Measurements from ENCODE around the gene RFNG. TPM values are rescaled to one million over a fixed set of nuclear protein-coding genes. Genes with fewer than 3 reads are reported as not detected.

Gene RFNG
- total RNA-seq, 1 donor from 2014 or later = 40.2 TPM

GRCh38 chr17:82085931-82086764 is 34.5 kb upstream of the RFNG start:
- DNase-seq (ENCODE audit: low read depth) (no peak), FAIRE-seq (no peak)
- peaks cover 6% of the 10 kb centered on the region for H3K79me2 ChIP-seq (ENCODE audit: insufficient read depth, low read length)
- no peaks in the 10 kb centered on the region for H3K9me3 Mint-ChIP-seq (ENCODE audit: unreplicated experiment)
- H3K27ac ChIP-seq (ENCODE audit: low read depth, low read length) = no peak overlapping the region
- TF ChIP-seq EZH2 (IDR thresholded peaks at IDR 0.05; ENCODE audit: insufficient read depth, low read length) (no peak), CTCF (IDR thresholded peaks at IDR 0.05; ENCODE audit: insufficient read depth, low read depth, low read length) (no peak)
- H3K4me3 Mint-ChIP-seq (ENCODE audit: unreplicated experiment) = no peak overlapping the region
- no peaks in the 10 kb centered on the region for H3K4me1 ChIP-seq (ENCODE audit: insufficient read depth, low read length)
- H3K9me3 ChIP-seq (ENCODE audit: insufficient read depth, low read depth, low read length) = no peaks in the 10 kb centered on the region
- H3K27ac Mint-ChIP-seq (ENCODE audit: unreplicated experiment) = no peak overlapping the region
- no peaks in the 10 kb centered on the region for H3K36me3 Mint-ChIP-seq (ENCODE audit: low read depth, unreplicated experiment)
- H2AFZ ChIP-seq (ENCODE audit: low read depth, low read length) = no peak overlapping the region
- H3K4me1 Mint-ChIP-seq (ENCODE audit: low read depth, unreplicated experiment) = no peaks in the 10 kb centered on the region
- H3K4me3 ChIP-seq (ENCODE audit: insufficient read depth, low read depth, low read length) = no peak overlapping the region
- no peak overlapping the region for H3K9ac ChIP-seq (ENCODE audit: low read length)
- no peaks in the 10 kb centered on the region for H3K27me3 Mint-ChIP-seq (ENCODE audit: low read depth, unreplicated experiment)
- H3K27me3 ChIP-seq (ENCODE audit: insufficient read depth, low read length) = no peaks in the 10 kb centered on the region
- peaks cover 79% of the 10 kb centered on the region for H4K20me1 ChIP-seq (ENCODE audit: insufficient read depth, low read length)
- H3K4me2 ChIP-seq (ENCODE audit: low read length) = no peak overlapping the region
- H3K36me3 ChIP-seq (ENCODE audit: insufficient read depth, low read length) = peaks cover 12% of the 10 kb centered on the region

GRCh38 chr17:82085031-82085861 is 33.6 kb upstream of the RFNG start:
- Histone ChIP-seq H3K4me2 (ENCODE audit: low read length) (no peak overlapping the region), H4K20me1 (ENCODE audit: insufficient read depth, low read length) (peaks cover 79% of the 10 kb centered on the region), H3K27me3 (ENCODE audit: insufficient read depth, low read length) (no peaks in the 10 kb centered on the region), H3K9ac (ENCODE audit: low read length) (no peak overlapping the region), H3K27ac (ENCODE audit: low read depth, low read length) (no peak overlapping the region), H3K79me2 (ENCODE audit: insufficient read depth, low read length) (peaks cover 6% of the 10 kb centered on the region), H3K9me3 (ENCODE audit: insufficient read depth, low read depth, low read length) (no peaks in the 10 kb centered on the region), H3K36me3 (ENCODE audit: insufficient read depth, low read length) (peaks cover 8% of the 10 kb centered on the region), H3K4me3 (ENCODE audit: insufficient read depth, low read depth, low read length) (no peak overlapping the region), H2AFZ (ENCODE audit: low read depth, low read length) (no peak overlapping the region), H3K4me1 (ENCODE audit: insufficient read depth, low read length) (no peaks in the 10 kb centered on the region)
- no peak overlapping the region for H3K27ac Mint-ChIP-seq (ENCODE audit: unreplicated experiment)
- H3K27me3 Mint-ChIP-seq (ENCODE audit: low read depth, unreplicated experiment) = no peaks in the 10 kb centered on the region
- FAIRE-seq (no peak), DNase-seq (ENCODE audit: low read depth) (no peak)
- H3K4me3 Mint-ChIP-seq (ENCODE audit: unreplicated experiment) = no peak overlapping the region
- TF ChIP-seq CTCF (IDR thresholded peaks at IDR 0.05; ENCODE audit: insufficient read depth, low read depth, low read length) (no peak), EZH2 (IDR thresholded peaks at IDR 0.05; ENCODE audit: insufficient read depth, low read length) (no peak)
- H3K4me1 Mint-ChIP-seq (ENCODE audit: low read depth, unreplicated experiment) = no peaks in the 10 kb centered on the region
- H3K9me3 Mint-ChIP-seq (ENCODE audit: unreplicated experiment) = no peaks in the 10 kb centered on the region
- H3K36me3 Mint-ChIP-seq (ENCODE audit: low read depth, unreplicated experiment) = no peaks in the 10 kb centered on the region
